ENCODE measurements around the gene CASTOR1. TPM values are rescaled to one million over a fixed set of nuclear protein-coding genes. Genes with fewer than 3 reads are reported as not detected.

CASTOR1 gene
- total and polyA plus RNA-seq, 12 donors: 2.8 to 14.7 (median 6.2) TPM

DNA sequence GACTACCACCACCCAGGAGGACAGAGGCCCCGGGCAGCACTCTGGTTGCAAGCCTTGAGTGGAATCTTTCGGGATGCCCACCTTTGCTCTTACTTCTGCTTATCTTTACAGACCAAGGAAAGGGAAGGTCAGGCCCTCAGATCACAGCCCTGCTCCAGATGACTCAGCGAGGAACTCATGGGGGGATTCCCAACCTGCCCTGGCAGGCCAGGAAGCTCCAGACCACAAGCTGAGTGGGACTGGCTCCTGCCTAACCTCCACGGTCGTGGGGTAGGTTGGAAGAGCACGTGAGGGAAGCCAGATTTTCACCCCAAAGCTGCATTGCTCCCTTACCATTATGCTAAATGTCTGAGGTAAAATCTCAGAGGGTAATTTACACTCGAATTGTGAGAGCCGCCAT, 25.6 kb upstream of the CASTOR1 start:
- peaks cover 34 to 100% (median 76%) of the 10 kb centered on the region in 9 donors for H3K4me1 ChIP-seq
- WGBS, 2 donors: 73 to 82% methylated on average over 8 of the region's 8 CpGs

DNA sequence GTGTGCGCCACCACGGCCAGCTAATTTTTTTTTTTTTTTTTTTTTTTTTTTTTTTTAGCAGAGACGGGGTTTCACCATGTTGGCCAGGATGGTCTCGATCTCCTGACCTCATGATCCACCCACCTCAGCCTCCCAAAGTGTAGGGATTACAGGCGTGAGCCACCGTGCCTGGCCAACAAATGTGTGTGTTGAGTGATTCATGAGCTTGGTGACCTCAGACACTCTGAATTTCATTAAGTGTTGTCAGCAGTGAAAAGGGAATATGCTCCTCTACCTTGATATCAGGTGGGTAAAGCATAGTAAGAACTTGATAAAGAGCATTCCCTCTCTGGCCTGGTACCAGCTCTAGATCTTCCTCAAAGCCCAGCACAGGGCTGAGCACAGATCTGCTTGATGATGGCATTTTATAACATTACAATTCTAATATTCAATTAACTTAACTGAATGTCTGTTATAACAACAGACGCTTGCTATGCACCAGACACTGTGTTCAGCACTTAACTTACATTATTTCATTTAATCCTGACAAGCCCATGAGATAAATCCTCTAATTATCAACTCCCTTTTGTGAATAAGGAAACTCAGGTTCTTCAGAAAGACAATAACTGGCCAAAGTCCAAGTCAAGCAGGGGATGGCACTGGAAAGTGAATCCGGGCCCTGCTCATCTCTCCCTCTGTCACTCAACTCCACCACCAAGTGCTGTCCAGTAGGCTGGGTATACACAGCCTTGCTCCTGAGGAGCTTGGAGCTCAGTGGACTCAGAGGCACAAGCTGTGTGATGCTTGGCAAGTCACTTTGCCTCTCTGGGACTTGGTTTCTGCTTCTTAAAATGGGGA, 24.4 kb upstream of the CASTOR1 start:
- Histone ChIP-seq H3K27me3 (no peaks in the 10 kb centered on the region), H3K9me3 (no peaks in the 10 kb centered on the region), H3K4me3 (no peak overlapping the region), H3K4me1 (peaks cover 35 to 100% (median 76%) of the 10 kb centered on the region in 9 donors), H3K36me3 (peaks cover 0 to 5% (median 0%) of the 10 kb centered on the region in 9 donors), H3K27ac (peak overlapping the region in 2 of 10 donors; percentile 4 to 8)
- 83 to 88% methylated on average over 5 to 6 of the region's 8 CpGs for WGBS, 2 donors
- TF ChIP-seq, protein P1, sequence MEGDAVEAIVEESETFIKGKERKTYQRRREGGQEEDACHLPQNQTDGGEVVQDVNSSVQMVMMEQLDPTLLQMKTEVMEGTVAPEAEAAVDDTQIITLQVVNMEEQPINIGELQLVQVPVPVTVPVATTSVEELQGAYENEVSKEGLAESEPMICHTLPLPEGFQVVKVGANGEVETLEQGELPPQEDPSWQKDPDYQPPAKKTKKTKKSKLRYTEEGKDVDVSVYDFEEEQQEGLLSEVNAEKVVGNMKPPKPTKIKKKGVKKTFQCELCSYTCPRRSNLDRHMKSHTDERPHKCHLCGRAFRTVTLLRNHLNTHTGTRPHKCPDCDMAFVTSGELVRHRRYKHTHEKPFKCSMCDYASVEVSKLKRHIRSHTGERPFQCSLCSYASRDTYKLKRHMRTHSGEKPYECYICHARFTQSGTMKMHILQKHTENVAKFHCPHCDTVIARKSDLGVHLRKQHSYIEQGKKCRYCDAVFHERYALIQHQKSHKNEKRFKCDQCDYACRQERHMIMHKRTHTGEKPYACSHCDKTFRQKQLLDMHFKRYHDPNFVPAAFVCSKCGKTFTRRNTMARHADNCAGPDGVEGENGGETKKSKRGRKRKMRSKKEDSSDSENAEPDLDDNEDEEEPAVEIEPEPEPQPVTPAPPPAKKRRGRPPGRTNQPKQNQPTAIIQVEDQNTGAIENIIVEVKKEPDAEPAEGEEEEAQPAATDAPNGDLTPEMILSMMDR (IDR thresholded peaks at IDR 0.05): no peak
- intact Hi-C loops (cut with DNase I): no loop called here
- DNase-seq: no peak
- ATAC-seq: no peak

More for the DNA sequence above, 25.6 kb upstream of the CASTOR1 start:
- intact Hi-C loops (cut with DNase I): no loop called here
- no peaks in the 10 kb centered on the region for H3K9me3 ChIP-seq
- ATAC-seq: no peak
- H3K36me3 ChIP-seq: peaks cover 0 to 9% (median 0%) of the 10 kb centered on the region in 9 donors
- DNase-seq: no peak
- TF ChIP-seq, protein P1 (IDR thresholded peaks at IDR 0.05): no peak
- H3K27ac ChIP-seq: peak overlapping the region in 3 of 10 donors; percentile 7 to 37 (median 9)
- no peak overlapping the region for H3K4me3 ChIP-seq
- no peaks in the 10 kb centered on the region for H3K27me3 ChIP-seq

DNA sequence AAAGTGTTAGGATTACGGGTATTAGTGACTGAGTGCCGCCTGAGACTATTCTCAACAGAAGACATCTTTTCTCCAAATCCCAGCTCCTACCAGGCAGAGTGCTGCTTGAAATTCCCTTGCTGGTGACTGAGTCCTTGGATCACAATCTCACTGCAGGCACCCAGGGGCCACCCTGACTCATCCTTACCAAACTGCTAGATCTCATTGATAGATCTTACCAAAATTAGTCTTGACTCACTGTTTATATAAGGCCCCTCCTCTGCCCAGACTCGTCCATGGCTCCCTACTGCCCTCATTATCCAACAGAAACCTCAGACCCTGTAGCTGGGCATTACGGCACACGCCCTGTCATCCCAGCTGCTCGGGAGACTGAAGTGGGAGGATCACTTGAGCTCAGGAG, 22.7 kb upstream of the CASTOR1 start:
- Histone ChIP-seq H3K9me3 (no peaks in the 10 kb centered on the region), H3K27me3 (no peaks in the 10 kb centered on the region), H3K4me1 (peaks cover 34 to 100% (median 84%) of the 10 kb centered on the region in 9 donors), H3K4me3 (no peak overlapping the region), H3K36me3 (peaks cover 0 to 5% (median 0%) of the 10 kb centered on the region in 9 donors), H3K27ac (peak overlapping the region; percentile 22 to 92 (median 74))
- TF ChIP-seq, protein P1 (IDR thresholded peaks at IDR 0.05): no peak
- intact Hi-C loops (cut with DNase I): no loop called here
- DNase-seq (no peak), ATAC-seq (no peak)
- 91 to 93% methylated on average over 6 of the region's 6 CpGs for WGBS, 2 donors

DNA sequence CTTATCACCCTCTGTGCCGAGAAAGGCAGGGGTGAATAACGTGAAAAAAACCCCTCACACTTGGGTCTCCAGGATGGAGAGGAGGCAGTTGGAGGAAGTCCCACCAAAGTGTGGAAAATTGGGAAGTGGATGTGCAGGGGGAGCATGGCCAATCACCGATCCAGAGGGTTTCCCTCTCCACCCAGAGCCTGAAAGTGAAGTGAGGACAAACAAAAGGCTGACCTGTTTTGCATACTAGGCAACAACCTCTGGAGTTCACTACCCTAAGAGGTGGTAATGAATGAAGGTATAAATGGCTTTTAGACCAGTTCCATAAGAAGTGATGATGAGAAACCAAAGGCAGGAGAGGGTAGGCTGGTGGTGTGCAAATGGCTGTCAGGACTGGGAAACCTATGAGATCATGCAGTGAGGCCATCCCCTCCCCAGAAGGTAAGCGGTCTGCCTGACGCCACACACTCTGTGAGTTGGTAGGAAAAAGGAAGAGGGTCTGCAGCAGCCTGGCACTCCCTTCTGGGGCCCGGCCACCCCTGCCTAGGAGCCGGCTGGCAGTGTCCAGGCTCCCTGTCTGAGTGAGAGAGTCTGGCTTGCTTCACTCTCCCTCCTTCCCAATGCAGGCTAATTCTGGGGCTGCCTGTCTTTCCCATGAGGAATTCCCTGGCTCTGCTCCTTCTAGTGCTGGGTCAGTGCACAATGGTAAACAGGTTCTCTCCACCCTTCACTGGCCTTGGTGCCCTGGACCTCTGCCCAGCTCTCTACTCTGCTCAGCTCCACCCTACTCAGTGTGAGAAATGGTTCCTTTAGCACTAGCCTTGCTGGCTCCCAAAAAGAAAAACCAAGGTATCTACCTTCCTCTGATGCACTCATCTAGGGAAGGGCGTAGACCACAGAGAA, 21.8 kb upstream of the CASTOR1 start:
- H3K27ac ChIP-seq: peak overlapping the region; percentile 31 to 92 (median 78)
- ATAC-seq (peak; percentile 84 to 95 (median 93)), DNase-seq (peak; percentile 80 to 85)
- intact Hi-C loops (cut with DNase I): no loop called here
- peak overlapping the region in 3 of 10 donors; percentile 5 to 12 (median 10) for H3K4me3 ChIP-seq
- 24 to 27% methylated on average over 8 of the region's 8 CpGs for WGBS, 2 donors
- TF ChIP-seq, protein P1 (IDR thresholded peaks at IDR 0.05): no peak
- H3K4me1 ChIP-seq: peaks cover 34 to 100% (median 92%) of the 10 kb centered on the region in 9 donors
- H3K9me3 ChIP-seq: no peaks in the 10 kb centered on the region
- no peaks in the 10 kb centered on the region for H3K27me3 ChIP-seq
- peaks cover 0 to 5% (median 0%) of the 10 kb centered on the region in 9 donors for H3K36me3 ChIP-seq

All from heart right ventricle (tissue), 16 donors.